HG03342 (cell line): ENCODE data around the gene ZACN.

Experiments used
- ATAC-seq: cut with Tn5 transposase; IDR thresholded peaks from one replicate; pipeline ENCODE4 v1.9.1; 2021; ENCODE audit warnings: mild to moderate bottlenecking, moderate library complexity; ENCODE audit not compliant: unreplicated experiment

Gene ZACN

DNA sequence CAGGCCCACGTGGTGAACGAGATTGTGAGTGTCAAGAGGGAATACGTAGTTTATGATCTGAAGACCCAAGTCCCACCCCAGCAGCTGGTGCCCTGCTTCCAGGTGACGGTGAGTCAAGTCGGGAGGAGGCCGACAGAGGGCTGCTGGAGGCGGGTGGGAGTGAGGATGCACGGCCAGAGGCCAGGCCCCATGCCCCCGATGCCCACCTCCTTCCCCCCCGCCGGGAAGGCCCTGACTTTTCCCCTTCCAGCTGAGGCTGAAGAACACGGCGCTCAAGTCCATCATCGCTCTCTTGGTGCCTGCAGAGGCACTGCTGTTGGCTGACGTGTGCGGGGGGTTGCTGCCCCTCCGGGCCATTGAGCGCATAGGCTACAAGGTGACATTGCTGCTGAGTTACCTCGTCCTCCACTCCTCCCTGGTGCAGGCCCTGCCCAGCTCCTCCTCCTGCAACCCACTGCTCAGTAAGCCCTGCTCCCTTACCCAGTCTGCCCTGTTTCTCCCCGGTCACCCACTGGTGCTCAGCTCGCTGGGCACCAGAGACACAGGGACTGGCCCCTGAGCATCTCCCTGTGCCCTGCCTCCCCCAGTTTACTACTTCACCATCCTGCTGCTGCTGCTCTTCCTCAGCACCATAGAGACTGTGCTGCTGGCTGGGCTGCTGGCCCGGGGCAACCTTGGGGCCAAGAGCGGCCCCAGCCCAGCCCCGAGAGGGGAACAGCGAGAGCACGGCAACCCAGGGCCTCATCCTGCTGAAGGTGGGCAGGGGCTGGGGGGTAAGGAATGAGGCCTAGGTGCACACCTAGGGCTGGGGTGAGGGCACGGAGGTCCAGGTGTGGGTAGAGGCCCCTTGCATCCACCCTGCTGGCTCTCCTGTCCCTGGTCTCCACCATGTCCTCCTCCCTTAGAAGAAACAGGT, 2.6 kb downstream of the ZACN start:
- no peak for ATAC-seq

DNA sequence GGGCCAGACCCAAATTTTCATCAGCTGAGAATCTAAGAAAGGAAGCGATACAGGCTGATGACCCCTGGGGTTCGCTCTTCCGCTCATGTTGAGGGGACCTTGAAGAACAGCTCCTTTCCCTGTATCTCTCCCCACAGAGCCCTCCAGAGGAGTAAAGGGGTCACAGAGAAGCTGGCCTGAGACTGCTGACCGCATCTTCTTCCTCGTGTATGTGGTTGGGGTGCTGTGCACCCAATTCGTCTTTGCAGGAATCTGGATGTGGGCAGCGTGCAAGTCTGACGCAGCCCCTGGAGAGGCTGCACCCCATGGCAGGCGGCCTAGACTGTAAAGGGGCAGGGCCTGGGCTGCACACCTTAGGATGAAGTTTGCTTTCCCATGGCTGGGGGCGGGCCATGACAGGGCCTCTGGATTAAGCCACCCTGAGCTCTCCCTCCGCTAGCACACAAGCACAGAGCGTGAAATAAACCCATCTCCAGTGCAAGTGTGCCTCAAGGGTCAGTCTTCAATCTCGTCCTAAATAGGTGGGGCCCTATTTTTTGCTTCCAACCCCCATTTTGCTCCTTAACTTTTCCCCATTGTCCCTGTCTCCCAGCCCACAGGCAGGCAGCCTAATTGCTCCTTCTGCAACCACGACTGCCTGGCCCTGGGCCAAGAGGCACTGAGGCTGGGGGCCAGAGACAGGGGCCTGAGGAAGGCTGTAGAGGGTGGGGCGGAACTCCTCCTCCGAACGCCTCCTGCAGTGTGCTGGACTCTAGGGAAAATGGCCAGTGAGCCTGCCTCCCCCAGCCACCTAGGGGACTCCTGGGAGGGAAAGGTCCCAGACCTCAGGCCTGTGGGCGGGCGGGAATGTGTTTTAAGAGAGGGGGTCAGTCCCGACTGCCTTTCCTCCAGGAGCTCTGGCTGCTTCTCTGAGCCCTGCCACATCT, 3.6 kb downstream of the ZACN start:
- ATAC-seq = no peak

DNA sequence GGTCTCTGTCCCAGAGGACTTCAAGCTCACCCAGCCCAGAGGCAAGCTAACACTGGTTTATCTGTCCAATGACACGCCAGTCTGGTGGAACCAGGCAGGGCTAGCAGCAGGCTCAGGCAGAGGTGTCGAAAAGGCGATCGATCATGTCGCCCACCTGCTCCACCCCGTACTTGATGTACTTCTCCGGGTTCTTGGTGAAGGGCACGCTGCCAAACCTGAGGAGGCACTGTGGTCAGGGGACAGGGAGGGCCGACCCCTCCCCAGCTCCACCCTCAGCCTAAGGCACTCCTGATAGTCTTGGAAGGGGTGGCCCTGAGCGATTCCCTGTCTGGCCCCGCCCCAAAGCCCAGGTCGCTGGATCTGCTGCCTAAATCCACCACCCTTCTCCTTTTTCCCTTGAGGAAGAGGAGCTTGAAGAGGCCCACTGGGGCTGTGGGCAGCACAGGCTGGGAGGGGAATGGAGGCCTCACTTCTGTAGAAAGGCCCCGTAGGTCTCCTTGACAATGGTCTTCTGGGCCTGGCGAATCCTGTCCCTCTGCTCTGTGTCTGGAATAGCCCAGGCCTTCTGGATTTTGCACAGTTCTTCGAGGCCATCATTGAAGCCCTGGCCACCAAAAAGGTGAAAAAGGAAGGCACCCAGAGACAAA, 4.7 kb downstream of the ZACN start:
- no peak for ATAC-seq

DNA sequence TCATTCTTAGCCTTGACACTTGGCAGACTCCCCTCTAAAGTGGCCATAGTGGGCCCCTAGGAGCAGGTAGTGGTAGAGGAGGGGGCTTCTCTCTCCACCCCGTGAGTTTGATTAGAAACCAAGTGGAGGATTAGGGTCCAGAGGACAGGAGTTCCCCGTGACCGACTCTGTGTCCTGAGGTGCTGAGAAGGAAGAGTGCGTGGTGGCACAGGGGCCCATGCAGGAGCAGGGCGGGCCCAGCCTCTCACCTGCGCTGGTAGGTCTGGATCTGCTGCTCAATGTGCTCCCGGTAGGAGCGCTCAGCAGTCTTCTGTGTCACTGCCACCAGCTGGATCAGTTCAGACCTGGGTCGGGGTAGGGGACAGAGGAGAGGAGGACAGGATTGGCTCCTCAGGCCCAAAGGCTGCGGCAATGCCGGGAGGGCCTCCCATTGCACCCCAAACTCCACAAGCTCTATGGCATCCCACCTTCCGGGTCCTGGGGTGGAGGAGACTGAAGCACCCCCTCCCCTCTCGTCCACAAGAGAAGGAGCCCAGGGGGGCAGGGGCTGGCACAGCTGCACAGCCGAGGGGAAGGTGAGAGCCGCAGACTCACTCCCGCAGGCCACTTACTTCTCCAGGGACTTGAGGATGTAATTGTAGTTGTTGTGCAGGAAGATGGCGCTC, 6.2 kb downstream of the ZACN start:
- no peak for ATAC-seq

DNA sequence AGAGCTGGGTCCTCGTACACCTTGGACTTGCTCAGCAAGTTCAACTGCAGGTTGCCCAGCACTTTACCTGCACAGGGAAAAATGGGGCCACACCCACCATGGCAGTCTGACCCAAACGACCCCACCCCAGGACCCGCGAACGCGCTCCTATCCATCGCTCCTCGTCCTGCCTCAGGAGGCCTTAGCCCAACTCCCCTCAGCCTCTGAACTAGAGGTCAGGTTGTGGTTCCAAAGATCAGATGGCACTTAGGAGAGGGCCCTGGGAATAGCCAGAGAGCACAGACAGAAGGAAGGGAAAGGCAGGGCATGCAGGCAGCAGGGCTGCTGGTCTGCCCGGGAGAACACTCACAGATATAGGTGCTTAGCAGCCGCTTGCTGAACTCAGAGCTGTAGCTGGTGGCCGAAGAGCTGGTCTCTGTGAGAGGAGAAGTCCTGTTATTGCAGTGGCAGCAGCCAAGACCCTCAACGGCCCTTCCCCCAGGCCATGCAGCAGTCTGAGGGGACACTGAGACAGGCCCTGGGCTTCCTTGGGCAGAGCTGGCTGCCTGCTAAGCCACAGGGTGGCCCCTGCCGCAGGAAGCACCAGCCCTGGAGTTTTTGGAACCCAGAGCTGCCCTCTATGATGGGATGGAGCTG, 6.9 kb downstream of the ZACN start:
- ATAC-seq = no peak

DNA sequence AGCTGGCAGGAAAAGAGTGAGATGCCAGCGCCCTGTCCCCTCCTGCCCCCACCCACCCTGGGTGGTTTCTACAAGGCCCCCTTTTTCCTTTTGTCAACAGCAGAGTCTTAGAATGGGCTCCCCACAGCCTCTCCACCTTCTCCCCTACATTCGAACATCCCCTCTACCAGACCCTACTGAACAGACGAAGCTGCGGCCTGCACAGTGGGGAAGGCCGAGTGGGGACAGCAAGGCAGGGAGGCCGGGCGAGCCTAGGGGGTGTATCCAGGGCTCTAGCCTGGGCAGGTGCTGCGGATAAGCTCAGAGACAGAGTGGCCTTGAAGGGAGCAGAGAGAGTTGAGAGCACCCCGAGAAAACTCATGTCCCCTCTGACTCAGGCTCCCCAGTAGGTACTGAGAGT, 7.4 kb downstream of the ZACN start:
- ATAC-seq = no peak

DNA sequence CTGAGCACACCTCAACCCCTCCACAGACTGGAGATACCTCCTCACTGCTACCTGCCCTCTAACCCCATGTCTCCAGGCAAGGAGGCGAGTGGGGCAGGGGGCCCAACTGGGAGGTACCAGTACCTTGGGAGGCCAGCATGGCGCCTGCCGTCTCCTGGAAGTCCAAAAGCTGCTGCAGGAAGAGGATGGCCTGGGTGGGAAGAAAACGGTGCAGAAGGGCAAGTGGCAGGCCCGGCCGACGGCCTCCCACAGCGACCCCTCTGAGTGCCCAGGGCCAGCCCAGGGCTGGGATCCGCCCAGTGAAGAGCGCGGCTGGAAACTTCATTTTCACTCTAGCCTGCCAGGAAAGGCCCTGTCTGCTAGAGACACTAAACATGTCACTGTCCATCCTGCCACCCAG, 8.5 kb downstream of the ZACN start:
- no peak for ATAC-seq

DNA sequence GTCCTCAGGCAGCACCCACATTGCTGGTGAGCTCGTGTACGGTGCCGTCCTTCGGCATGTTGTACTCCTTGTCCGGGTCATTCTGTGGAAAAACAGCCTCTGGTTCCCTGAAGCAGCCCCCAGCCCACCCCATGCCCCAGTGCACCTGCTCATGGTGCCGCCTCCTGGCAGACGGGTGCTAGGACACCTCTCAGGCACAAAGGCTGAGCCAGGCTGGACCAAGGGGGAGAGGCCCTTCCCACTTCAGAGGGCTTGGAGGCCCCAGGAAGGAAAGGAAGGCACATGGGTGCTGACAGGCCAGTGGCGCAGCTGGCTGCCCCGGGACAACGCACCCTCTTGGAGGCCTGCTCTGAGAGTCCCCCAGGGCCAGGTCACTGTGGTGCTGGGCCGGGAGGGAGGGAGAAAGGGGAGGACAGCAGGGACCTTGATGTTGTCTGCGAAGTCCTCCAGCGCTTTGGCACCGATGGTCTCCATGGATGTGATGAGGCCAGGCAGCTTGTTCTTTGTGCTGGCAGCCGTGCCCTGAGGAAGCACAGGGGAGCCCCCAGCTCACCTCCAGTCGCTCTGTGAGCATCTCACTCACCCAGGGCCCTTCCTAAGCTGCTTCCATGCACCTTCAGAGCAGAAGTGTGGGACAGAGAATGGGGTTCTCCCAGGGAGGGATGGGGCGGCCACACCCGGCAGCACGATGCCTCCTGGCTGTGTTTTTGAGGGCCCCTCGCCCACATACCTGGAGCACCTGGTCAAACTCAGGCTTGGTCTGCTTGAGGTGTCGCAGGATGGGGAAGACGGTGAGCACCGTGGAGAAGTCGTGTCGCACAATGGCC, 9.3 kb downstream of the ZACN start:
- ATAC-seq = no peak

DNA sequence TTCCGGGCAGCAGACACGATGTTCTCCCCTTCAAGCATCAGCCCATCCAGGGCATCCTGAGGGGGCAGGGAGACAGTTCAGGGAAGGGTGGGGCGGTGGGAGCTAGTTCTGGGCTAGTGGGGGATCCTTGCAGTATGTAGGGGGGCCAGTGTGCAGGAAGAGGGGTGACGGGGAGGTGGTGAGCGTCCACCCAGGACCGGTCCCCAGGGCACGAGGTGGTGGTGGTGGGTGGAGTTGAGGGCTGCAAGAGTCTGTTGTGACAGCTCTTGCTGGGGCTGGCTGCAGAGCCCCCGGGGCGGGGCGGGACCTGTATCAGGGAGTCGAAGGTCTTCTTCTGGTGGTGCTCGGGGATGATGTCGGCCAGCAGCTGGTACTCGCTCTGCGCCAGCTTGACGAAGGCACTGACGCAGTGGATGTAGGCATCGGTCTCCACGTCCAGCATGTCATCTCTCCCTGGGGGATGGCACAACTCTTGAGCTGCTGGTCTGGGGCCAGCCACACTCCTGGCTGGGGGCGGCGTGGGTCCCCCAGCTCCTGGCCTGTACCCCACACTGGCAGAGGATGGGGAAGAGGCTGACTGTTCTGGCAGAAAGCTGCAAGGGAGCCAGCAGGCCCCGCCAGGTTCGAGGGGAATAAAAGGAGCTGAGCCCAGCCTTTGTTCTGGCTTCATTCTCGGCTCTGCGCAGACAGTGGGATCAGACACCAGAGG, 10.0 kb downstream of the ZACN start:
- ATAC-seq = no peak

DNA sequence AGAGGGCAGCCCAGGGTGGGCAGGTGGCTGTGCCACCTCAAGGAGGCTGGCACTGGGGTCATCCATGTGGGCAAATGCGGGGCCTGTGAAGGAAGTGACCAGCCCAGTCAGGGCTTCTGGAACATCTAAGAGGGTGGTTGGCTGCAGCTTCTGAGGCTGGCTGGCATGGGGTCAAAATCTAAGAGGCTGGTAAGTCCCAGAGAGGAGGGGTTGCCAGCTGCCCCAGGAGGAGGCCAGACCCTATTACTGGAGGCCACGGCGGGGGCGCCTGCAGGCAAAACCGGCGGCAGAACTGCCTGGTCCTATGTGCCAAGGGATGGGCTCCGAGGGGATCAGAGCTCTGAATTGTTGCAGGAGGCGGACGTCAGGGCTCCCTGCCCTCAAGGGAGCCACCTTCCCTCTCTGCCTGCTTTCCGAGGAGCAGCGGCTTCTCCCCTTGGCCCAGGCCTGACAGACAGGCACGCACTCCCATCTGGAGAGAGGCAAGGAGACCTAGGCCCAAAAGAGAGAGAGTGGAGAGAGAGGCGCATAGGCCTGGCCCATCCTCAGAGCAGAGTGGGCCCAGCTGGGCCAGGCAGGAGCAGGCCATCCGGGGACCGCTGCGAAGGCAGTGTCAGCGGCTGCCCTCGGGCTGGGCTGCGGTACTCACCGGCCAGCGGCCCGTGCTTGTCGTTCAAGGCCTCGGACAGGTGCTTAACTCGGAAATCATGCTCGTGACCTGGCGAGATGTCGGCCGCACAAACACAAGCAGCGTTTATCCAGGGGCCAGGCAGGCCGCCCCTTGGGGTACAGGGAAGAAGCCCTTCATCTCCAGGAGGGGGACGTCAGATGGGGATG, 10.9 kb downstream of the ZACN start:
- no peak for ATAC-seq

DNA sequence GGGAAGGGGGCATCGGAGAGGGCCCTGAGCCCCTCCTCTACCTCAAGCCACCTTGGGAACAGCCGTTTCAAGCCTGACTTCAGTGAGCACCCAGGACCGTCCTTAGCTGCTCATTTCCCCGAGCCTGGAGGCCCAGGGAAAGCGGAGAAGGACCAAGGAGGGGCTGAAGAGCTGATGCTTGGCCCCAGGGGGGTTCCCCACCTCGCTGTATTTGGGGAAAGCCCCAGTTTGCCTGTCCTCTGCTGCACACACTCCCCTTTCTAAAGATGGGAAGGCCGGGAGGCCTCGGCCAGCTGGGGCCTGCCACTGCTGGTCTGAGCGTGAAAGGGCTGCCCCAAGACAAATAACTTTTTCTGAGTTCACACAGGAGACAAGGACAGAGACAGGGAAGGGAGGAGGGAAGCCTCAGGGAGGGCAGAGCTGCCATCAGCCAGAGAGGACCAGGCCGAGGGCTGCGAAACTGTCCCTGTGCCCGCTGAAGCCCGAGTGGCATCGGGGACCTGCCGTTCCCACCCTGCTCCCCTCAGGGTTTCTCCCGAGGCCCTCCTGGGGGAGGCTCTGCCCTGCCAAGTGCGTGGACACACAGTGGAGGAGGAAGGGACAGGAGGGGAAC, 11.6 kb downstream of the ZACN start:
- ATAC-seq = no peak

DNA sequence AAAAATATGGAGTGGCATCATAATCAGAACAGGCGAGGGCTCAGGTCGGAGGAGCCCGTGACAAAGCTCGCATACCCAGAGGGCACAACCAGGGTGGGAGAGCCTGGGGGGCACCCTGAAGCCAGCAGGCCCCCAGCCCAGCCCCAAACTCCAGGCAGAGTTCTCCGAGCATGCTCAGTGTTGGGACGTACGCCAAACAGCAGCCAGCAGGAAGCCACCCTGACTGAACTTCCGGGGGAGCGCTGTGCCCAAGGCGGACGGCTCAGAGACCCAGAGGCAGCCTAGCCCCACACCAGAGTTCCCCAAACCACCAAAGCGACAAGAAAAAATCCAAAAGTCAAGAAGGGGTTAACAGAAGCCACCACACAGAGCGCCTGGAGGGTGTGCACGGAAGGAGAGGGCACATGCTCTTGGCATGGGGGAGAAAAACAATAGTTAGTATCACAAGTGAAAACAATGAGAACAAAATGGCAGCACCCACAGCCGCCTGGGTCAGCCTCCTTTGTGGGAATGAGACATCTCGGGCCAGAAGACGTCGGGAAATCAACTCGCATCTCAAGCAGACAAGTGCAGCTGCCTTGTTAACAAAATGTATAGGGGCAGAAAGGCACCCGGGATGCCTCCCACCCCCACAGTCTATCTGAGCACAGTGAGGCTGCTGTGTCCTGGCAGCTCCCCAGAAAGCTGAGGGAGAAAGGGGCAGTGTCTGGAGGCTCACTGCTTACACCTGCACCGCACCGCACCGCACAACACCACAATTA, 12.7 kb downstream of the ZACN start:
- no peak for ATAC-seq

DNA sequence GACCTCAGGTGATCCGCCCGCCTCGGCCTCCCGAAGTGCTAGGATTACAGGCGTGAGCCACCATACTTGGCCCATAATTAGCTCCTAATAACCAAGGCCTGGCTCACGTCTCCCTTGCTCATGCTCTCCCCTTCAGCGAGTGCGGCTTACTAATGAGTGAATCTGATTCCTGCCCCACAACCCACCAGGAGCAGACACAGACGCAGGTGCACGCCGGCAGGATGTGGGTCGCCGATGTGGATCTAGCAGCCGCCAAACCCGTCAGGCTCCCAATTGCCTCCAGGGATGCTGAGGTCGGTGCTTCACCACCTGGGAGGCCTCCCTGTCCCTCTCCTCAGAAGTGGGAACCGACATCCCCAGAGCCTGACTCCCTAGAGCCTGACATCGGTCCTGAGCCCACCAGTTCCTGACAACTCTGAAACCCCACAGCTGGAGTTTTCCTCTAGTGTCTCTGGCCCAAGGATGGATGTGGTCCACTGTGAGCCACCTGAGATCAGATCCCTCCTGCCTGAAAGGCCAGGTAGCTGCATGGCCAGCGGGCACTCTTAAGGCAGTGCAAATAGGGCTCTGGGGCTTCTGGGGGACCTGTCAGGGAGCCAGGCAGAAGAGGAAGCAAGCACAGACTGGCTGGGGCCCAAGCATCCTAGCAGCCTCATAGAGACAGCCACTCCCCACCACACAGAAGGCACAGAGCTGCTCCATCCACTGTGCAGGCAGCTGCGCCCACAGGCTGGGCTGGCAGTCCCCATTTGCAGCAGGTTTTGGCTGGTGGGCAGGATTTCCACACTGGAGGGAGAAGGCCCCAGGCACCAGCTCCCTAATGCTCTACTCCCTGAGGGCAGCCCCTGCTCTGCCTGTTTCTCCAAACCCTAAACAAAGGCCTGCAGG, 13.8 kb downstream of the ZACN start:
- ATAC-seq = no peak

DNA sequence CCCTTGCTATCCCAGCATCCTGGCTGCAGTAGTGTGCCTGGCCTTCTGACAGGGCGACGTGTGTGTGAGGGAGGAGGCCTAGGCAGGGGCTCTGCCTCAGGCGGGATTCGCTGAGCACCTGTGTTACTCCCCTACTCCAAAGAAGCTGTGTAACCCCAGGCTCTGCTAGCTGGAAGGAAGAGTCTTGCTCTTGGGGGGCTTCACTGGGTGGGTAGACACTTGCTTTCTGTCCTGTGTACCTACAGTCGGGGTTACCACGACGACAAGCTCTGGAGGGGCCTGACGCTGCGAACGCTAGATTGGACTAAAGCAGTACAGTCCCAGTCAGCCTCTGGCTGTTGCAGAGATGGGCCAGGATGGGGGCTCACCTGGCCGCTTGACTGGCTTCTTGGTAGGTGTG, 15.1 kb downstream of the ZACN start:
- ATAC-seq = no peak

DNA sequence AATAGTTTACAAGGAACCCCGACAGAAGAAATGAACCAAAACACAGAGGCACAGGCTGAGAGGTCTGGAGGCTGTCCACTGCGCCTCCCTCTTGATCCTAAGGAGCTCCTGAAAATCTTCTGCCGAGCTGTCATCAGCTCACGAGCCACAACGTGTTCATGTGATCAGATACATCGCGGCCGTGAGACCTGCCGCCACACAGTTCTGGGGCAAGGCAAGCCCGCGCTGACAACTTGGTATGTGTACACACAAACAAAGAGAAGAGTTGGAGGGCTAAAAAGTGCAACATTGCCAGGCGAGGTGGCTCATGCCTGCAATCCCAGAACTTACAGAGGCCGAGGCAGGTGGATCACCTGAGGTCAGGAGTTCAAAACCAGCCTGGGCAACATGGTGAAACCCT, 17.0 kb downstream of the ZACN start:
- no peak for ATAC-seq
